WI38 (cell line): ENCODE measurements around the gene SUMO4.
A peak's percentile ranks its signal among the peaks of the same experiment; 100 is the strongest.

Source experiments
- H3K4me3 ChIP-seq: 2 replicates; pipeline ENCODE4 v1.5.1; 2011; ENCODE audit warnings: low read depth, mild to moderate bottlenecking, control low read depth, low read length
- CTCF ChIP-seq: IDR thresholded peaks from 2 replicates; pipeline ENCODE4 v1.5.1; 2012; ENCODE audit warnings: low read depth, mild to moderate bottlenecking, control low read depth, low read length

The SUMO4 gene

GRCh38 chr6:149431905-149432775, 32.1 kb downstream of the SUMO4 start:
- TF ChIP-seq CTCF: peak; percentile 84

GRCh38 chr6:149433405-149433804, 33.3 kb downstream of the SUMO4 start:
- H3K4me3 ChIP-seq: no peak overlapping the region
- no peak for TF ChIP-seq CTCF

More at GRCh38 chr6:149431905-149432775, 32.1 kb downstream of the SUMO4 start:
- no peak overlapping the region for H3K4me3 ChIP-seq

- TF ChIP-seq CTCF: no peak
- no peak overlapping the region for H3K4me3 ChIP-seq
Observed at GRCh38 chr6:149433881-149434280, 33.8 kb downstream of the SUMO4 start.

GRCh38 chr6:149435919-149436586, 36.0 kb downstream of the SUMO4 start:
- no peak for TF ChIP-seq CTCF
- no peak overlapping the region for H3K4me3 ChIP-seq

GRCh38 chr6:149436647-149437046, 36.6 kb downstream of the SUMO4 start:
- H3K4me3 ChIP-seq: no peak overlapping the region
- no peak for TF ChIP-seq CTCF

GRCh38 chr6:149437212-149437611, 37.1 kb downstream of the SUMO4 start:
- no peak overlapping the region for H3K4me3 ChIP-seq
- no peak for TF ChIP-seq CTCF

GRCh38 chr6:149438855-149439254, 38.8 kb downstream of the SUMO4 start:
- H3K4me3 ChIP-seq: no peak overlapping the region
- no peak for TF ChIP-seq CTCF
